Measurements from ENCODE around the gene RAMP1.

- TF ChIP-seq CTCF (IDR thresholded peaks at IDR 0.05) (no peak), POLR2A (IDR thresholded peaks at IDR 0.05) (no peak), EP300 (IDR thresholded peaks at IDR 0.05) (no peak)
Measured at GRCh38 chr2:237862528-237862895, 3.1 kb downstream of the RAMP1 start.
